Renal cortex interstitium (tissue), 11 donors: ENCODE measurements around the gene DNAJC5. TPM values are rescaled to one million over a fixed set of nuclear protein-coding genes. Genes with fewer than 3 reads are reported as not detected.
"Not testable (repeated sequence)": the region's sequence is repeated elsewhere in the genome, so short reads cannot be mapped to it uniquely, and the experiment has no call there.

ENCODE experiments used
- DNase-seq, 11 donors: peaks; one replicate each; pipeline ENCODE4 v3.0.0-alpha.2; 2013; ENCODE audit warnings: low read depth in 9 of 11, low spot score in 4 of 11; ENCODE audit errors: extremely low read depth in 1 of 11
- polyA plus RNA-seq, 3 donors: library from polyadenylated mRNA; unstranded; fragments of 120-200 nt; gene quantifications; one replicate each; pipeline ENCODE4 v1.2.1, GENCODE V29; 2013; ENCODE audit not compliant: insufficient read length in 3 of 3

DNAJC5 gene
- polyA plus RNA-seq, 3 donors: 26.2 to 33.0 (median 31.4) TPM

DNA sequence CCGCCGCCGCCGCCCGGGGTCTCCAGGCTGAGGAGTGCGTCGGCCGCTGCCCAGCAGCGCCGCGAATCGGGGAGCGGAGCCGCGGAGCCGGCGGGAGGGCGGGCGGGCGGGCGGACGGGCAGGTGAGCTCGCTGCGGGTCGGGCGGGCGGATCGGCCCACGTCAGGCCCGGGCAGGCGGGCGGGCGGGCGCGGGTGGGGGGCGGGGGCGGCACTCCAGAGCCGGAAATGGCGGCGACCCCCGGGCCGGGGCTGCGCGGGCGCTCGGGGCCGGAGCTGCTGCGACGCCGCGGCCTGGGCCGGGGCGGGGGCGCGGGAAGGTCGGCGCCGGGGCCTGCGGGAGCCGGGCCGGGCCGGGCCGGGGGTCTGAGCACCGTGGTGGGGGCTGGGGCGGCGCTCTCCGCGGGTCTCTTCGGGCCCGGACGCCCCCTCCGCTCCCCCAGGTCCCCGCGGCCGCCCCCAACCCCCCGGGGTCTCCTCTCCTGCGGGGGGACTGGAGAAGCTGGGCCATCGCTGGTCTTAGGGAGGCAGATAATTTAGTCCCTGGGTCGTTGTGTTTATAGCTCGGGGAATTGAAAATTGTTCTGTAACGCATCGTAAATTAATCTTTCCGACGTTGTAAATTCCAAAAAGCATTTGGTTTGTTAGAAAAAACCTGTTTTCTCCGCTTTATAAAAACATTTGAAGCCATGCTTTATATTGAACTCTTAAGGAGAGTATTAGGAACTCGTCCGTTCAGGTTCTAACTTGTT, 451 bp downstream of the DNAJC5 start:
- DNase-seq: peak in 2 of 11 donors; percentile 7 to 21

DNA sequence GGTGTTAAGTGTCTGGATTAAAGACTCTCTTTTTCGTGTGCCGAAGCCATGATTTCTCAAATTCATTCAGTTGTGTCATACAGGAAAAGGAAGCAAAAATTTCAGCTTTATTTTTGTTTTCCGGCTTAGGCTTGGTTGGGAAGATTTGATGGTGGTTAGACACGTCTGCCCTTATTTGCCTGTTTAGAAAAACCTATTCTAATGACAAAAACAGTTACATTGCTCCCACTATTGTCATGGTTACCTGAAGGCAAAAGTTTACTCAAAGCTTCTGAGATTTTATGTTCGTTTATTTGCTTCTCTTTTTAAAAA, 982 bp downstream of the DNAJC5 start:
- no peak for DNase-seq

DNA sequence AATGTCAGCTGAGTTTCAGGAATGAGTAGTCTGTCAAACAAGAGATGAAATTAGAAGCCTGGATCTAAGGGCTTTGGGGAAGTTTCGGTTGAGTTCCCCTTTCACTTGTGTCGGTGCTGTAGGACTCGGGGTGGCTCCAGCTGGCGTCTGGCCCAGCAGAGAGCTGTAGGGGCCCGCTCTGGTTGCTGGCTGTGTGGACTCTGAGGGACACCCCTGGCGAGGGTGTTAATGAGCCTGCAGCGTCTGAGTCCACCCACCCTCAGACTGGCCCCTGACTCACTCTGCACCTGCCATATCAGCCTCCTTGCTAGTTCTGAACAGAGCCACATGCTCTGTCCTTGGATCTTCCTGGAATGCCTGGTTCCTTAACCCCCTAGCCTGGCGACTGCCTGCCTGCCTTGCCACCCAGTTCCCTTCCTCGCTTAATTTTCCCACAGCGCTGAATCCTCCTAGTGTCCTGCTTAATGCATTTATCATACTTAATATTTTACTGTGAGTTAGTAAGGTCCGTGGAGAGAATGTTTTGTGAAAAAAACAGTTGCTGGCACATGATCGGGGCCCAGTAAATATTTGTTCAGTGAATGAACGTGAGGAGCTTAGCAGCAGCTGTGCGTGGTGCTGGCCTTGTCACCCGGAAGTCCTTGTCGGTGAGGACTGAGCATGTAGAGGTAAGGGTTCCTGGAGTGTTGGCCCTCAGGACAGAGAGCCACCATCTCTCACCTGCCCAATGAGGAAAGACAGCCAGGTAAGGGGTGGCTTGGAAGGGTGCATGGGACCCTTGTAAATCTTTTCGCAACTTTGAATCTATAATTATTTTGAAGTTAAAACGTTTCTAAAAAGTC, 1.6 kb downstream of the DNAJC5 start:
- DNase-seq: no peak

DNA sequence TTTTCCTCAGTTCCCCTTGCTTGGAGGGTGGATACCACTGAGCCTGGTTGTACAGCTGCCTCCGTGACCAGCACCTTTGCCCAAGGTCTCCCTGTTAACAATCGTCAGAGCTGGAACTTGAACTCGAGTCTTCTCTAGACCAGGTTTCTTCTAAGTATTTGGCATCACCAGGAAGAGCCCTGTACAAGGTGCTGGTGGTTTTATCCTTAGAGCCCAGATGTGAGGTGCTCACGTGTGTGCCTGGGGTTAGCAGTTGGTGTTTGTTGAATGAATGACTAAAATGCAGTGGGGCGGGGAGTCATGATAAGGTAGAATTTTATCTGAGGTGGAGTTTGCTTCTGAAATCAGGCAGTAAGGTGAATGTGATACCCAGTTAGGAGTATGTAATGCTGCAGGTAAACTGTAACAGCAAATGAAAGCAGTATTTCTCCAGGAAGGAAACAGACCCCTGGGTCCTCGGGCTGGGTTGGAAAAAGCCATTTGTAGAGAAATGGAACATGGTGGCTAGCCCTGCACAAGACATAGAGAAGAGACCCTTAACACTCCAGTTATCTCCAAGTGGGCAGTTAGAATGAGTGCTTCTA, 3.1 kb downstream of the DNAJC5 start:
- no peak for DNase-seq

- DNase-seq: no peak
These were observed 4.1 kb downstream of the DNAJC5 start for GRCh38 chr20:63898882-63899558.

DNA sequence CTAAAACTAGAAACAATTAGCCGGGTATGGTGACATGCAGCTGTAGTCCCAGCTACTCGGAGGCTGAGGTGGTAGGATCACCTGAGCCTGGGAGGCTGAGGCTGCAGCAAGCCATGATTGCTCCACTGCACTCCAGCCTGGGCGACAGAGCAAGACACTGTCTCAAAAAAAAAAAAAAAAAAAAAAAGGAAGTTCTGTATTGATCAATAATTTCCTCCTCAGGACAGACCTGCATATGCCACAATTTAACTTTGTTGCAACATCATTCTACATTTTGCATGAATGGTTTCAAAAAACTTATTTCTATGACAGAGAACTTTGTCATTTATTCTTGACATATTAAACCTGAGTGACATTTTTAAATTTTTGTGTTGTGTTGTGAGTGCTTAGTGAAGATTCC, 5.5 kb downstream of the DNAJC5 start:
- DNase-seq: no peak

DNA sequence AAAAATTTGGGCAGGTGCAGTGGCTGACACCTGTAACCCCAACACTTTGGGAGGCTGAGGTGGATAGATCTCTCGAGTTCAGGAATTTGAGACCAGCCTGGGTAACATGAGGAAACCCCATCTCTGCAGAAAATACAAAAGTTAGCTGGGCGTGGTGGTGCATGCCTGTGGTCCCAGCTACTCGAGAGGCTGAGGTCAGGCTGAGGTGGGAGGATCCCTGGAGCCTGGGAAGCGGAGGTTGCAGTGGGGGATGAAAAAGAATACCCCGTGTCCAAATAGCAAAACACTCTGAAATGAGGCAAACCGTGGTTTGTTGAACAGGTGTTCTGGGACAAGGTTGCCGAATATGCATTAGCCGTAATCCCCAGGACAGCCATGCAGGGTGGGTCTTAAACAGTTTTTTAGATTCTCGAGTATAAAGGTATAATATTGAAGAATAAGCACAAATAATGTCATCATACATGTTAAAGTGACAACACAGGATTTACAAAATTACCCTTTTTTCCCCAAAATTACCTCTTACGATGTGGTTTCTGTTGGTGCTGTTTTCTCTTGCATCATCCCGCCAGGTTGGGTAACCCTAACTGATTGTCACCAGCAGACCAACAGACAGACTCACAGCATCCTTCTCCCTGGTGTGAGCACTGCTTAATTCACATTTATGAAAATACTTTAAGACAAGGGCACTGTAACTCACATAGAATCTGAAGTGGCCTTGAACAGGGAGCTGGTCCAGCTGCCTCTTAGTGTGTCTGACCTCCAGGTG, 9.1 kb downstream of the DNAJC5 start:
- no peak for DNase-seq

DNA sequence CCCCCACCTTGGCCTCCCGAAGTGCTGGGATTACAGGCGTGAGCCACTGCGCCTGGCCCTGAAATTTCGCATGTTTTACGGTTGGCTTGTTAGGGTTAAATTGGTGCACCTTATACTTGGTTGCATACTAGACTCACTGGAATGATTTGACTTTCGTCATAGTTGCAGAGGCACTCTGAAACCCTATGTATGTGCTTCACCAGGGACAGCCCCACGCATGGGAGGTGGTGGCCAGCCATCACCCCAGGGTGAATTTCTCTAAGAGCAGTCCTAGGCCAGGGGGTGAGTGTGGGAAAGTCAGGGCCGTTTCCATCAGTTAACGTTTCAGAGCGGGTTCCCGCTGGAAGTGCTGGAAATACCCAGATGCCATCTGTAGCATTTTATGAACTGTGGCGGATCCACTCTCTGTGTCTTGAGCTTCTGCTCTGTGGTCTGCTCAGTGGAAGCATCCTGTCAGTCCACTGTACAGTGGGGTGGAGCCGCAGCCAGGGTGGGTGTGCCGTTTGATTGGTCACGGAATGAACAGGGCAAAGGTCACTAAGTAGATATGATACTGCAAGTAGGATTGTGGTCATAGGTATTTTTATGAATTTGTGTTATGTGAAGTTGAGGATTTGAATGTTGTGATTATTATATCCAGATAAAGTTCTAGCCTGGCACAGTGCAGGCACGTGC, 13.2 kb downstream of the DNAJC5 start:
- DNase-seq: no peak

- no peak for DNase-seq
These were observed 16.2 kb downstream of the DNAJC5 start for GRCh38 chr20:63911176-63911575.

DNA sequence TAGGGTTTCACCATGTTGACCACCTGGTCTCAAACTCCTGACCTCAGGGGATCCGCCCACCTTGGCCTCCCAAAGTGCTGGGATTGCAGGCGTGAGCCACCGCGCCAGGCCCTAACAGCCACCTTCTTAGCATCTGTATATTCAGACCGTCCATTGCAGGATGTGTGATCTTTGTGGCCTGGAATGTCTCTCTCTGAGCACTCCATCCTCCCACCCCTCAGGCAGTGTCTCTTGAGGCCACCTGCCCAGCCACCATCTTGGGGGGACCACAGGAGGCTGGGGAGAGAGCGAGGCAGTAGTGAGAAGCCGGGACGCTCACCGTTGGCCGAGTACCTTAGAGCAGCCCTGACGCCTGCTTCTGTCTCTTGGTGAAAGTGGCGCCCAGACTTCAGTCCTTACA, 18.8 kb downstream of the DNAJC5 start:
- no peak for DNase-seq

- no peak for DNase-seq
These were observed 20.5 kb downstream of the DNAJC5 start for GRCh38 chr20:63915471-63915870.

DNA sequence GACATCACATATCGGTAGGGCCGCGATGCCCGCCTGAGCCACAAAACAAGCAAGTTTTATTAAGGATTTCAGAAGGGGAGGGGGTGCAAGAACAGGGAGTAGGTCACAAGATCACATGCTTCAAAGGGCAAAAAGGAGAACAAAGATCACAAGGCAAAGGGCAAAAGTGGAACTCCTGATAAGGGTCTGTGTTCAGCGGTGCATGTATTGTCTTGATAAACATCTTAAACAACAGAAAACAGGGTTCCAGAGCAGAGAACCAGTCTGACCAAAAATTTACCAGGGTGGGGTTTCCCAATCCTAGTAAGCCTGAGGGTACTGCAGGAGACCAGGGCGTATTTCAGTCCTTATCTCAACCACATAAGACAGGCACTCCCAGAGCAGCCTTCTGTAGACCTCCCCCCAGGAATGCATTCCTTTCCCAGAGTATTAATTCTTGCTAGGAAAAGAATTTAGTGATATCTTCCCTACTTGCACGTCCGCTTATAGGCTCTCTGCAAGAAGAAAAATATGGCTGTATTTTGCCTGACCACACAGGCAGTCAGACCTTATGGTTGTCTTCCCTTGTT, 21.5 kb downstream of the DNAJC5 start:
- DNase-seq: not testable (repeated sequence)

GRCh38 chr20:63917811-63918210, 22.9 kb downstream of the DNAJC5 start:
- no peak for DNase-seq

- no peak for DNase-seq
These were observed 24.2 kb downstream of the DNAJC5 start for GRCh38 chr20:63919130-63919529.

GRCh38 chr20:63920226-63920625, 25.3 kb downstream of the DNAJC5 start:
- DNase-seq: no peak

GRCh38 chr20:63923651-63924050, 28.7 kb downstream of the DNAJC5 start:
- no peak for DNase-seq

GRCh38 chr20:63924241-63924640, 29.3 kb downstream of the DNAJC5 start:
- no peak for DNase-seq

- no peak for DNase-seq
These were observed 31.4 kb downstream of the DNAJC5 start for GRCh38 chr20:63926298-63926697.
